Aorta (tissue), 5 donors: ENCODE measurements around the gene SEC24D. TPM values are rescaled to one million over a fixed set of nuclear protein-coding genes. Genes with fewer than 3 reads are reported as not detected.
"Not testable (repeated sequence)": the region's sequence is repeated elsewhere in the genome, so short reads cannot be mapped to it uniquely, and the experiment has no call there.

Experiments used
- ATAC-seq: fragments of 200-7000 bp; cut with Tn5 transposase; one replicate; pipeline ENCODE4 v1.9.1; 2022; ENCODE audit warnings: moderate library complexity; ENCODE audit not compliant: low FRiP score
- DNase-seq, 2 donors: peaks; one replicate each; pipeline ENCODE4 v3.0.0-alpha.2; 2020
- H3K27ac ChIP-seq, 2 donors: one replicate each; pipeline ENCODE4 v1.5.1; 2013; ENCODE audit warnings: low read length in 2 of 2, mild to moderate bottlenecking in 2 of 2, moderate library complexity in 2 of 2, control low read depth in 1 of 2, inconsistent platforms in 1 of 2, low read depth in 1 of 2
- H3K27me3 ChIP-seq, 2 donors: one replicate each; pipeline ENCODE4 v1.6.1; 2013; ENCODE audit warnings: control low read depth in 1 of 2, low read length in 1 of 2, mild to moderate bottlenecking in 1 of 2, moderate library complexity in 1 of 2; ENCODE audit not compliant: insufficient read depth in 2 of 2, control insufficient read depth in 1 of 2
- H3K36me3 ChIP-seq, 2 donors: one replicate each; pipeline ENCODE4 v1.6.1; 2013; ENCODE audit warnings: control low read depth in 1 of 2, low read length in 1 of 2, mild to moderate bottlenecking in 1 of 2; ENCODE audit not compliant: insufficient read depth in 2 of 2, control insufficient read depth in 1 of 2
- H3K4me1 ChIP-seq, 2 donors: one replicate each; pipeline ENCODE4 v1.6.1; 2013; ENCODE audit warnings: low read length in 2 of 2, control low read depth in 1 of 2, mild to moderate bottlenecking in 1 of 2, moderate library complexity in 1 of 2; ENCODE audit not compliant: insufficient read depth in 2 of 2, control insufficient read depth in 1 of 2
- H3K4me3 ChIP-seq, 2 donors: one replicate each; pipeline ENCODE4 v1.5.1; 2013; ENCODE audit warnings: low read length in 2 of 2, control low read depth in 1 of 2, mild to moderate bottlenecking in 1 of 2
- H3K9me3 ChIP-seq: one replicate; pipeline ENCODE4 v1.6.1; 2013; ENCODE audit warnings: mild to moderate bottlenecking, low read length; ENCODE audit not compliant: control insufficient read depth
- WGBS, 2 donors: extraction: QIAGEN DNeasy Blood & Tissue Kit; methylation state at CpG; one replicate each; pipeline ENCODE4 v1.1.7; 2013; 5-methylcytosine and 5-hydroxymethylcytosine counted together
- intact Hi-C, 2 donors: fragments of 100-400 bp; cut with DNase I; formaldehyde crosslinking; loops; one replicate each; pipeline versions ENCODE4 v1.14.2 to v1.15.0; 2022
- polyA plus RNA-seq, 2 donors: library from polyadenylated mRNA; stranded (reverse); fragments of 200-250 nt; gene quantifications; one replicate each; pipeline ENCODE4 v1.2.3, GENCODE V29; 2013
- total RNA-seq, 2 donors: library from RNA; stranded (reverse); fragmentation: NEBNext Ultra II Directional; extraction: Animal tissue kit (Norgen Biotek cat#: 25700); gene quantifications; one replicate each; pipeline ENCODE4 v1.2.1, GENCODE V29; 2021
- donor health status: healthy with polysubstance abuse.
- donor health status: Bipolar disorder and iron deficiency.
- donor health status: DM: no; HTN: no; CAD: no.
- donor health status: DM: no; HTN: no; CAD: no.
- donor health status: DM: yes; HTN: yes; CAD: no.

Gene SEC24D
- total and polyA plus RNA-seq, 4 donors = 25.3 to 127 (median 78.3) TPM

GRCh38 chr4:118776955-118777640, 58.8 kb downstream of the SEC24D start:
- 58 to 63% methylated on average over 2 of the region's 2 CpGs for WGBS, 2 donors
- intact Hi-C loops = loop anchor here in 1 of 2 donors (10.0 kb wide), 1 partner anchor 108 kb away; the partner anchor contains the start of gene SYNPO2

GRCh38 chr4:118776157-118776954, 59.6 kb downstream of the SEC24D start:
- WGBS, 2 donors = 10 to 12% methylated on average over 1 of the region's 1 CpG
- peak; percentile 17 for ATAC-seq
- H3K4me1 ChIP-seq = peaks cover 5 to 6% of the 10 kb centered on the region in 2 donors

More at GRCh38 chr4:118776955-118777640, 58.8 kb downstream of the SEC24D start:
- not testable (repeated sequence) for ATAC-seq, DNase-seq, H3K27me3 ChIP-seq, H3K4me3 ChIP-seq, H3K36me3 ChIP-seq, H3K4me1 ChIP-seq, H3K9me3 ChIP-seq, H3K27ac ChIP-seq

GRCh38 chr4:118775405-118775804, 60.5 kb downstream of the SEC24D start:
- Histone ChIP-seq H3K9me3 (no peaks in the 10 kb centered on the region), H3K36me3 (no peaks in the 10 kb centered on the region), H3K27me3 (no peaks in the 10 kb centered on the region), H3K4me3 (no peak overlapping the region), H3K27ac (no peak overlapping the region), H3K4me1 (peaks cover 5 to 6% of the 10 kb centered on the region in 2 donors)
- ATAC-seq (peak; percentile 17), DNase-seq (no peak)
- intact Hi-C loops = loop anchor here in 1 of 2 donors (10.0 kb wide), 1 partner anchor 109 kb away; the partner anchor contains the start of gene SYNPO2
- WGBS, 2 donors = 80 to 92% methylated on average over 2 of the region's 2 CpGs

More at GRCh38 chr4:118776157-118776954, 59.6 kb downstream of the SEC24D start:
- DNase-seq = no peak
- H3K4me3 ChIP-seq = no peak overlapping the region
- intact Hi-C loops = loop anchor here in 1 of 2 donors (10.0 kb wide), 1 partner anchor 108 kb away; the partner anchor contains the start of gene SYNPO2
- H3K27me3 ChIP-seq = no peaks in the 10 kb centered on the region
- H3K27ac ChIP-seq = peak overlapping the region in 1 of 2 donors; percentile 68
- H3K36me3 ChIP-seq = no peaks in the 10 kb centered on the region
- H3K9me3 ChIP-seq = no peaks in the 10 kb centered on the region

- WGBS, 2 donors = 68 to 75% methylated on average over 3 of the region's 3 CpGs
- no peaks in the 10 kb centered on the region for H3K36me3 ChIP-seq
- H3K27ac ChIP-seq = peak overlapping the region in 1 of 2 donors; percentile 43
- no peaks in the 10 kb centered on the region for H3K9me3 ChIP-seq
- intact Hi-C loops = loop anchor here (5.0 to 10.0 kb wide), 3 partner anchors 110 to 197 kb away; partner anchors contain the start of gene SYNPO2 (in 2 of the 2)
- no peak for DNase-seq
- H3K4me3 ChIP-seq = no peak overlapping the region
- H3K4me1 ChIP-seq = peaks cover 5 to 9% of the 10 kb centered on the region in 2 donors
- no peaks in the 10 kb centered on the region for H3K27me3 ChIP-seq
- ATAC-seq = no peak
Measured at GRCh38 chr4:118774989-118775388, 60.9 kb downstream of the SEC24D start.

GRCh38 chr4:118774321-118774720, 61.6 kb downstream of the SEC24D start:
- intact Hi-C loops = loop anchor here (5.0 to 10.0 kb wide), 3 partner anchors 110 to 198 kb away; partner anchors contain the start of gene SYNPO2 (in 2 of the 2)
- H3K27ac ChIP-seq = peak overlapping the region in 1 of 2 donors; percentile 51
- H3K4me3 ChIP-seq = no peak overlapping the region
- no peaks in the 10 kb centered on the region for H3K9me3 ChIP-seq
- DNase-seq (no peak), ATAC-seq (no peak)
- H3K27me3 ChIP-seq = no peaks in the 10 kb centered on the region
- WGBS, 2 donors = 51 to 57% methylated on average over 1 of the region's 1 CpG
- peaks cover 5 to 9% of the 10 kb centered on the region in 2 donors for H3K4me1 ChIP-seq
- H3K36me3 ChIP-seq = no peaks in the 10 kb centered on the region

- WGBS, 2 donors = 63 to 65% methylated on average over 2 of the region's 2 CpGs
- ATAC-seq = no peak
- intact Hi-C loops = loop anchor here (5.0 to 10.0 kb wide), 3 partner anchors 111 to 199 kb away; partner anchors contain the start of gene SYNPO2 (in 2 of the 2)
Measured at GRCh38 chr4:118773429-118773792, 62.5 kb downstream of the SEC24D start.

GRCh38 chr4:118772767-118773428, 63.0 kb downstream of the SEC24D start:
- peak; percentile 39 for ATAC-seq
- WGBS, 2 donors = 3 to 6% methylated on average over 3 of the region's 3 CpGs
- intact Hi-C loops = loop anchor here (5.0 to 10.0 kb wide), 3 partner anchors 112 to 199 kb away; partner anchors contain the start of gene SYNPO2 (in 2 of the 2)

More at GRCh38 chr4:118773429-118773792, 62.5 kb downstream of the SEC24D start:
- no peak for DNase-seq
- no peaks in the 10 kb centered on the region for H3K27me3 ChIP-seq
- no peaks in the 10 kb centered on the region for H3K9me3 ChIP-seq
- H3K27ac ChIP-seq = no peak overlapping the region
- H3K36me3 ChIP-seq = no peaks in the 10 kb centered on the region
- H3K4me3 ChIP-seq = no peak overlapping the region
- H3K4me1 ChIP-seq = peaks cover 5 to 9% of the 10 kb centered on the region in 2 donors

More at GRCh38 chr4:118772767-118773428, 63.0 kb downstream of the SEC24D start:
- H3K27me3 ChIP-seq = no peaks in the 10 kb centered on the region
- peak overlapping the region in 1 of 2 donors; percentile 79 for H3K27ac ChIP-seq
- peak overlapping the region in 1 of 2 donors; percentile 48 for H3K4me3 ChIP-seq
- DNase-seq = no peak
- no peaks in the 10 kb centered on the region for H3K36me3 ChIP-seq
- H3K9me3 ChIP-seq = no peaks in the 10 kb centered on the region
- peaks cover 5 to 9% of the 10 kb centered on the region in 2 donors for H3K4me1 ChIP-seq
